SK-N-MC (cell line): Measurements from ENCODE around the gene SPRR3.

ENCODE experiments used
- FOXP2 ChIP-seq: optimal IDR thresholded peaks from 2 replicates; pipeline ENCODE3; 2011; ENCODE audit warnings: mild to moderate bottlenecking, moderate library complexity; ENCODE audit not compliant: insufficient read depth; ENCODE audit errors: extremely low read length, control extremely low read depth
- POLR2AphosphoS5 ChIP-seq: IDR thresholded peaks from 2 replicates; pipeline ENCODE4 v1.6.1; 2012; ENCODE audit warnings: mild to moderate bottlenecking, low read depth, low read length, borderline replicate concordance

DNA sequence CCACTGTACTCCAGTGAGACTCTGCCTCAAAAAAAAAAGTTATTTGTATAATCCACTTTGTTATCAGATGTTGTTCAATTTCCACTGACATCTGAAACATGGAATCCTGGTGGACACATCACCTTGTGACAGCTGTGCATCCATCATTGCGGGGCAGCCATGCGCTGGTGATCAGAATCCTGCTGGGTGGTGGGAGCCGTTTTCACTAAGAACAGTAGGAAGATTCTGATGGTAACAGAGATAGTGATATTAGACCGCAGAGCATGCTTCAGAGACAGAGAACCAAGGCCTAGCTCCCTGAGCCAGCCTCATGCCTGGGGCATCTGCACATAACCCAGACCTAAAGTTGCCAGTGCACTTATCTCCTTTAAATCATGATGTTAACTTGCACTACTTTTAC lies 3.1 kb upstream of the SPRR3 start:
- no peak for TF ChIP-seq FOXP2
- no peak for TF ChIP-seq POLR2AphosphoS5
